Measurements from ENCODE around the gene THY1. TPM values are rescaled to one million over a fixed set of nuclear protein-coding genes. Genes with fewer than 3 reads are reported as not detected.
"Not testable (repeated sequence)": the region's sequence is repeated elsewhere in the genome, so short reads cannot be mapped to it uniquely, and the experiment has no call there.

Gene THY1
- total RNA-seq, 2 experiments from 2014 or later, result 0.15 TPM; not detected in 1

DNA sequence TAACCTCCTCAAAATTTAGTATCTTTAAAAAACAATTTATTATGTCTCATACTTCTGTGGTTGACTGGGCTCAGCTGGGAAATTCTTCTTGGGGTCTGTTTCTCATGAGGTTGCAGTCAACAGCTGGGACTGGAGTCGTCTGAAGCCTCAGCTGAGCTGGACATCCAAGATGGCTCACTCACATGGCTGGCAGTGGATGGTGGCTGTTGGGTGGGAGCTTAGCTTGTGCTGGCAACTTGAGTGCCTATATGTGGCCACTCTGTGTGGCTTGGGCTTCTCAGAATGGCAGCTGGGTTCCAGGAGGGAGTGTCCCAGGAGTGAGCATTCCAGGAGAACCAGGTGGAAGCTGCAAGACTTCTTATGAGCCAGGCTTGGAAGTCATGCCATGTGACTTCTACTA lies 13.2 kb downstream of the THY1 start:
- no peaks in the 10 kb centered on the region for H3K4me1 Mint-ChIP-seq
- H3K4me3 Mint-ChIP-seq, result no peak overlapping the region
- CTCF ChIA-PET, result no interaction called here
- peaks cover 4% of the 10 kb centered on the region for H3K27me3 Mint-ChIP-seq
- POLR2A ChIA-PET, result no interaction called here
- no peak for DNase-seq
- H3K9me3 Mint-ChIP-seq, result no peaks in the 10 kb centered on the region
- no peak overlapping the region for H3K27ac Mint-ChIP-seq
- no peaks in the 10 kb centered on the region for H3K36me3 Mint-ChIP-seq (ENCODE audit: low read depth)

GRCh38 chr11:119406005-119406404 lies 17.0 kb downstream of the THY1 start:
- POLR2A ChIA-PET, result no interaction called here
- no peaks in the 10 kb centered on the region for H3K9me3 Mint-ChIP-seq
- H3K27ac Mint-ChIP-seq, result no peak overlapping the region
- H3K4me3 Mint-ChIP-seq, result no peak overlapping the region
- CTCF ChIA-PET, result no interaction called here
- no peaks in the 10 kb centered on the region for H3K4me1 Mint-ChIP-seq
- peaks cover 12% of the 10 kb centered on the region for H3K27me3 Mint-ChIP-seq
- no peaks in the 10 kb centered on the region for H3K36me3 Mint-ChIP-seq (ENCODE audit: low read depth)
- DNase-seq, result no peak

DNA sequence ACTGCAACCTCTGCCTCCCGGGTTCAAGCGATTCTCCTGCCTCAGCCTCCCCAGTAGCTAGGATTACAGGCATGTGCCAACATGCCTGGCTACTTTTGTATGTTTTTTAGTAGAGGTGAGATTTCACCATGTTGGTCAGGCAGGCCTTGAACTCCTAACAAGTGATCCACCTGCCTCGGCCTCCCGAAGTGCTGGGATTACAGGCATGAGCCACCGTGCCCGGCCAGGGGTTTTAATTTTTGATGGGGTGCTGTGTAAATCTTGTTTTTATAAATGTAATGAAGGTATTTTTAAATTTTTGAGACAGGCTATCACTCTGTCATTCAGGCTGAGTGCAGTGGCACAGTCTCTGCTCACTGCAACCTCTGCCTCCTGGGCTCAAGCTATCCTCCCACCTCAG lies 17.5 kb downstream of the THY1 start:
- H3K9me3 Mint-ChIP-seq; H3K27ac Mint-ChIP-seq; DNase-seq; H3K36me3 Mint-ChIP-seq (ENCODE audit: low read depth); H3K4me1 Mint-ChIP-seq; H3K4me3 Mint-ChIP-seq; POLR2A ChIA-PET: not testable (repeated sequence)
- H3K27me3 Mint-ChIP-seq, result peaks cover 16% of the 10 kb centered on the region
- CTCF ChIA-PET, result interaction anchor here (0.6 kb wide), 1 partner anchor 376 kb away, joined by 5 read pairs; no protein-coding TSS in a partner anchor

DNA sequence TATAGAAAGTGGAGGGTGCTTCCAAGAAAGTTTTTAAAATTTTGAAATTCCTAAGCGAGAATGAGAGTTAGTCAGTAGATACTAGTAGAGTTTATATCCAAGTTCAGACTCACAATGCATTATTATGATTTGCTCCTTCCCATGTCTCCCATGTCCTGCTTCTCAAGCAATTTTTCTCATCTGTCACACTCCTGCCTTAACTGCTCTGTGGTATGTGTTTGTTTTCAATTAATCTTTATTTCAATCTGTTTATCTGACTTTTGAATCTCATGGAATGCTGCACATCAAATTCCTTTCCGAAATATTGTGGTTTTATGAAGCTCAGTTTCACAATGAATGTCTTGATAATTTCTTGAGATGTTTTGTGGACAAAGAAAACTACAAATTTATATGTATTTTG lies 18.1 kb downstream of the THY1 start:
- DNase-seq, result no peak
- ChIA-PET POLR2A (no interaction called here), CTCF (no interaction called here)

DNA sequence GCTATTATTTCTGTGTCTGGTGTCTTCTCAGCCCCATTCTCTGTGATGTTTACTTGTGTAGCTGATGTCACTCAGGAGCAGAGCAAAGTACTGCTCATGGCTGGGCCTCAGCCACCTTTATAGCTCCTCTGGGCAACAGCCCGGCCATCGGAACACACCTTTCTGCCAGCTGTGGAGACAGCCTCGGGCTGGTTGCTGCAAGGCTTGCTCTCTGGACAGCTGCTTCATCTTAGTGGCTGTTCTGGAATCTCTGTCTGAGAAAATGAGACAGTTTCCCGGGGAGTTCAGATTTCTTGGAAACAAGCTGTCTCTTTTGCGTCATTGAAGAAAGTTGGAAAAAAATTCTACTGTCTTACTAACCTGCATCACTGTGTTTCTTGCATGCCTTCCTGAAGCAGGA lies 20.0 kb downstream of the THY1 start:
- Mint-ChIP-seq H3K9me3 (peaks cover 6% of the 10 kb centered on the region), H3K4me3 (no peak overlapping the region), H3K27me3 (peaks cover 24% of the 10 kb centered on the region), H3K4me1 (no peaks in the 10 kb centered on the region), H3K27ac (no peak overlapping the region), H3K36me3 (ENCODE audit: low read depth) (no peaks in the 10 kb centered on the region)
- no peak for DNase-seq
- CTCF ChIA-PET, result interaction anchor here (0.6 to 1.0 kb wide), 2 partner anchors 19 to 717 kb away, joined by 3 read pairs; no protein-coding TSS in a partner anchor
- POLR2A ChIA-PET, result no interaction called here

More for the DNA sequence above, 18.1 kb downstream of the THY1 start:
- Mint-ChIP-seq H3K36me3 (ENCODE audit: low read depth) (no peaks in the 10 kb centered on the region), H3K9me3 (peaks cover 4% of the 10 kb centered on the region), H3K27me3 (peaks cover 18% of the 10 kb centered on the region), H3K4me1 (no peaks in the 10 kb centered on the region), H3K27ac (no peak overlapping the region), H3K4me3 (no peak overlapping the region)

- no peak overlapping the region for H3K27ac Mint-ChIP-seq
- H3K9me3 Mint-ChIP-seq, result peaks cover 10% of the 10 kb centered on the region
- ChIA-PET CTCF (interaction anchor here (1.0 kb wide), 1 partner anchor 19 kb away, joined by 3 read pairs; no protein-coding TSS in a partner anchor), POLR2A (no interaction called here)
- H3K27me3 Mint-ChIP-seq, result peaks cover 28% of the 10 kb centered on the region
- H3K4me3 Mint-ChIP-seq, result no peak overlapping the region
- H3K36me3 Mint-ChIP-seq (ENCODE audit: low read depth), result no peaks in the 10 kb centered on the region
- no peaks in the 10 kb centered on the region for H3K4me1 Mint-ChIP-seq
- DNase-seq, result no peak
Measured at GRCh38 chr11:119402470-119402869, 20.5 kb downstream of the THY1 start.

DNA sequence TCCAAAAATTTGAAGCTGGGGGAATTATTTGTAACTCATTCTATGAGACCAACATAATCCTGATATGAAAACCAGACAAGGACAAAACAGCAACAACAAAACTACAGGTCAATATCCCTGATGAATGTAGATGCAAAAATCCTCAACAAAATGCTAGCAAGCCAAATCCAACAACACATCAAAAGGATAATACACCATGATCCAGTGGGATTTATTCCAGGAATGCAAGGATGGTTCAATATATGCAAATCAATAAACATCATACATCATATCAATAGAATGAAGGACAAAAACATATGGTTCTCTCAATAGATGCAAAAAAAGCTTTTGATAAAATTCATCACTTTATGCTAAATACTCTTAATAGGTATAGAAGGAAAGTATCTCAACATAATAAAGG lies 22.1 kb downstream of the THY1 start:
- ChIA-PET CTCF (no interaction called here), POLR2A (no interaction called here)
- no peak for DNase-seq
- peaks cover 31% of the 10 kb centered on the region for H3K27me3 Mint-ChIP-seq
- H3K36me3 Mint-ChIP-seq (ENCODE audit: low read depth), result no peaks in the 10 kb centered on the region
- no peaks in the 10 kb centered on the region for H3K4me1 Mint-ChIP-seq
- H3K9me3 Mint-ChIP-seq, result peaks cover 10% of the 10 kb centered on the region
- no peak overlapping the region for H3K4me3 Mint-ChIP-seq
- H3K27ac Mint-ChIP-seq, result no peak overlapping the region

GRCh38 chr11:119397740-119398139 lies 25.2 kb downstream of the THY1 start:
- no peak overlapping the region for H3K4me3 Mint-ChIP-seq

DNA sequence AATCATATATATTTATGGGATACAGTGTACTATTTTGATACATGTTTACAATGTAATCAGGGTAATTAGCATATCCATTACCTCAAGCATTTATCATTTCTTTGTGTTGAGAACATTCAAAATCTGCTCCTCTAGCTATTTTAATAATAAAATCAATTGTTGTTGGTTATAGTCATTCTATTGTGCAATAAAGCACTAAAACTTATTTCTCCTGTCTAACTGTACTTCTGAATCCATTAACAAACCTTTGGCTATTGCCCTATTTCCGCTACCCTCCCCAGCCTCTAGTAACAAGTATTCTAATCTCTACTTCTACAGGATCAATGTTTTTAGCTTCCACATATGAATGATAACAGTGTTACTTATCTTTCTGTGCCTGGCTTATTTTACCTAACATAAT lies 26.1 kb downstream of the THY1 start:
- H3K4me3 Mint-ChIP-seq, result no peak overlapping the region
- ChIA-PET CTCF (interaction anchor here (1.2 kb wide), 1 partner anchor 36 kb away, joined by 4 read pairs; no protein-coding TSS in a partner anchor), POLR2A (no interaction called here)
- no peaks in the 10 kb centered on the region for H3K36me3 Mint-ChIP-seq (ENCODE audit: low read depth)
- H3K27ac Mint-ChIP-seq, result no peak overlapping the region
- peaks cover 51% of the 10 kb centered on the region for H3K27me3 Mint-ChIP-seq
- H3K9me3 Mint-ChIP-seq, result peaks cover 10% of the 10 kb centered on the region
- no peak for DNase-seq
- no peaks in the 10 kb centered on the region for H3K4me1 Mint-ChIP-seq

More at GRCh38 chr11:119397740-119398139, 25.2 kb downstream of the THY1 start:
- ChIA-PET CTCF (interaction anchor here (1.1 to 1.2 kb wide), 2 partner anchors 12 to 35 kb away, joined by 3 to 4 read pairs; no protein-coding TSS in a partner anchor), POLR2A (no interaction called here)
- no peak overlapping the region for H3K27ac Mint-ChIP-seq
- H3K36me3 Mint-ChIP-seq (ENCODE audit: low read depth), result no peaks in the 10 kb centered on the region
- H3K9me3 Mint-ChIP-seq, result peaks cover 10% of the 10 kb centered on the region
- no peak for DNase-seq
- H3K4me1 Mint-ChIP-seq, result no peaks in the 10 kb centered on the region
- H3K27me3 Mint-ChIP-seq, result peaks cover 50% of the 10 kb centered on the region

DNA sequence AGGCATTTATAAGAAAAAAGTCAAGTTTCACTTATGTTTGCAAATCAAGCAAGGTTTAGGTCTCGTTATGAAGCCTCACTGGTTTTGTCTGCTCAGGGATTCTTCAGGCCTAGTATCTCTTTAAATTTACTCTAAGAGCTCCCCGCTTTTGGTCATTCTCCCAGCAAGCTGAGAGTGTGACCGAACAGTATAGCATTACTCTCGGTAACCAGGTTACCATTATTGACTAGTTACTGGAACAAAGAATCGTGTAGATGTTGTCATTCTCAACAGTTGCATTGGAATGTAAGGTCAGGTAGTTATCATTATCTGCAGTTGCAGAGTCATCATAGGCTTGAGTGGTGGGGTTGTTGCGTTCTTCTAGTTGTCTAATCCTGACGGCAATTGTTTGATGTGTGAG lies 31.7 kb downstream of the THY1 start:
- Mint-ChIP-seq H3K27me3 (peaks cover 20% of the 10 kb centered on the region), H3K4me3 (no peak overlapping the region), H3K27ac (no peak overlapping the region), H3K36me3 (ENCODE audit: low read depth) (no peaks in the 10 kb centered on the region), H3K4me1 (no peaks in the 10 kb centered on the region), H3K9me3 (no peaks in the 10 kb centered on the region)
- CTCF ChIA-PET, result interaction anchor here (1.0 kb wide), 1 partner anchor 10 kb away, joined by 3 read pairs; the partner anchor contains the start of gene USP2
- no peak for DNase-seq
- POLR2A ChIA-PET, result no interaction called here

GRCh38 chr11:119389611-119390254 lies 33.2 kb downstream of the THY1 start:
- no peaks in the 10 kb centered on the region for H3K36me3 Mint-ChIP-seq (ENCODE audit: low read depth)
- POLR2A ChIA-PET, result no interaction called here
- H3K27me3 Mint-ChIP-seq, result peaks cover 15% of the 10 kb centered on the region
- H3K27ac Mint-ChIP-seq, result no peak overlapping the region
- H3K4me1 Mint-ChIP-seq, result no peaks in the 10 kb centered on the region
- no peak overlapping the region for H3K4me3 Mint-ChIP-seq
- no peak for DNase-seq
- CTCF ChIA-PET, result no interaction called here
- no peaks in the 10 kb centered on the region for H3K9me3 Mint-ChIP-seq

GRCh38 chr11:119388103-119388502 lies 34.9 kb downstream of the THY1 start:
- Mint-ChIP-seq H3K27me3 (peaks cover 4% of the 10 kb centered on the region), H3K27ac (no peak overlapping the region)
- POLR2A ChIA-PET, result no interaction called here

GRCh38 chr11:119384332-119384731 lies 38.6 kb downstream of the THY1 start:
- Mint-ChIP-seq H3K36me3 (ENCODE audit: low read depth) (no peaks in the 10 kb centered on the region), H3K27ac (no peak overlapping the region), H3K4me3 (no peak overlapping the region), H3K4me1 (peaks cover 7% of the 10 kb centered on the region), H3K27me3 (peaks cover 3% of the 10 kb centered on the region), H3K9me3 (no peaks in the 10 kb centered on the region)
- CTCF ChIA-PET, result interaction anchor here (0.8 to 1.4 kb wide), 3 partner anchors 19 to 37 kb away, joined by 3 to 5 read pairs (median 5); no protein-coding TSS in a partner anchor
- no peak for DNase-seq
- POLR2A ChIA-PET, result no interaction called here

More at GRCh38 chr11:119388103-119388502, 34.9 kb downstream of the THY1 start:
- DNase-seq, result no peak
- Mint-ChIP-seq H3K36me3 (ENCODE audit: low read depth) (no peaks in the 10 kb centered on the region), H3K4me3 (no peak overlapping the region), H3K4me1 (no peaks in the 10 kb centered on the region), H3K9me3 (no peaks in the 10 kb centered on the region)
- CTCF ChIA-PET, result no interaction called here

DNA sequence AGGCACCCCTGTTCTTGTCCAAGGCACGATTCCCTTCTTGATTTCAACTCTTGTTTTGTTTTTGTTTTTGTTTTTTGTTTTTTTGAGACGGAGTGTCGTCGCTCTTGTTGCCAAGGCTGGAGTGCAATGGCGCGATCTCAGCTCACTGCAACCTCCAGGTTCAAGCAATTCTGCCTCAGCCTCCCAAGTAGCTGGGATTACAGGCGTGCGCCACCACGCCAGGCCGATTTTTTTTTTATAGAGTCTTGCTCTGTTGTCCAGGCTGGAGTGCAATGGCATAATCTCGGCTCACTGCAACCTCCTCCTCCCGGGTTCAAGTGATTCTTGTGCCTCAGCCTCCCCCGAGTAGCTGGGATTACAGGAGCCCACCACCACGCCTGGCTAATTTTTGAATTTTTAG lies 40.5 kb downstream of the THY1 start:
- ChIA-PET POLR2A (interaction anchor here (0.7 kb wide), 1 partner anchor 775 kb away, joined by 4 read pairs; no protein-coding TSS in a partner anchor), CTCF (interaction anchor here (0.6 to 2.4 kb wide), 8 partner anchors 8 to 774 kb away, joined by 3 to 10 read pairs (median 4); no protein-coding TSS in a partner anchor)
- not testable (repeated sequence) for H3K9me3 Mint-ChIP-seq; DNase-seq; H3K4me3 Mint-ChIP-seq; H3K27ac Mint-ChIP-seq; H3K36me3 Mint-ChIP-seq (ENCODE audit: low read depth); H3K4me1 Mint-ChIP-seq; H3K27me3 Mint-ChIP-seq
